ENCODE measurements around the gene NTNG2.

The NTNG2 gene

DNA sequence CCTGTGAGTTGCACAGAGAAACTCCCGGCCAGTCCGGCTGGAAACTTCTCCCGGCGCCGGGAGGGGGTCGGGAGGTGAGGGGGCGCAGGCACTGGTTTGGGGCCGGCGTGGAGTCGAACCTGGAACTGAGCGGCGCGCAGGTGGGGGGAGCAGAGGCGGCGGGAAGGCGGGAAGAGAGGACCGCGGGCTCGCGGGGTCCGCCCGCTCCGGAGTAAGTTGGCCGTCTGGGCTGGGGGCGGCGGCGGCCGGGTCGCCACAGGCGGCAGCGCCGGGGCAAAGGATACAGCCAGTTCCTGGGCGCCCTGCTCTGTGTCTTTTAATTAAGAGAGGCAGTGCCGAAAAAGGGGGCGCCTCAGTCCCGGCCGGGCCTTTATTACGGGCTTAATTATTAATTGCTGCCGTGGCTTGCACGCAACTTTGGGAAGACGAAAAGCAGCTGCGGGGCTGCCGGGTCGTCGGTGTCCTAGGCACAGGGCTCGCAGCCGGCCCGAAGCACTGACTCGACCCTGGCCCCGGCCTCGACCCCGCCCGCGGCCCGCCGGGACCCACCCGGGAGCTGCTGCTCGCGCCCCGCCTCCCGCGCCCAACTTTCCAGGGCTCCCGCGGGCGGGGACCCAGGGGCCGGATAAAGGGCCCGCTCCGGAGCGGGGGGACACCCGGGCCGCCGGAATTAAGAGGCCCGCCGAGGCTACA, 1.1 kb downstream of the NTNG2 start:
- no peak for DNase-seq
- H2AFZ ChIP-seq (ENCODE audit: low read length) = no peak overlapping the region
- TF ChIP-seq EZH2phosphoT487 (IDR thresholded peaks at IDR 0.05; ENCODE audit: low read length) = no peak
- TF ChIP-seq, protein P1, sequence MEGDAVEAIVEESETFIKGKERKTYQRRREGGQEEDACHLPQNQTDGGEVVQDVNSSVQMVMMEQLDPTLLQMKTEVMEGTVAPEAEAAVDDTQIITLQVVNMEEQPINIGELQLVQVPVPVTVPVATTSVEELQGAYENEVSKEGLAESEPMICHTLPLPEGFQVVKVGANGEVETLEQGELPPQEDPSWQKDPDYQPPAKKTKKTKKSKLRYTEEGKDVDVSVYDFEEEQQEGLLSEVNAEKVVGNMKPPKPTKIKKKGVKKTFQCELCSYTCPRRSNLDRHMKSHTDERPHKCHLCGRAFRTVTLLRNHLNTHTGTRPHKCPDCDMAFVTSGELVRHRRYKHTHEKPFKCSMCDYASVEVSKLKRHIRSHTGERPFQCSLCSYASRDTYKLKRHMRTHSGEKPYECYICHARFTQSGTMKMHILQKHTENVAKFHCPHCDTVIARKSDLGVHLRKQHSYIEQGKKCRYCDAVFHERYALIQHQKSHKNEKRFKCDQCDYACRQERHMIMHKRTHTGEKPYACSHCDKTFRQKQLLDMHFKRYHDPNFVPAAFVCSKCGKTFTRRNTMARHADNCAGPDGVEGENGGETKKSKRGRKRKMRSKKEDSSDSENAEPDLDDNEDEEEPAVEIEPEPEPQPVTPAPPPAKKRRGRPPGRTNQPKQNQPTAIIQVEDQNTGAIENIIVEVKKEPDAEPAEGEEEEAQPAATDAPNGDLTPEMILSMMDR (IDR thresholded peaks at IDR 0.05; ENCODE audit: low read length) = no peak
- peak; percentile 69 for TF ChIP-seq EZH2 (optimal IDR thresholded peaks at IDR 0.05; ENCODE audit: low read depth, low read length)

DNA sequence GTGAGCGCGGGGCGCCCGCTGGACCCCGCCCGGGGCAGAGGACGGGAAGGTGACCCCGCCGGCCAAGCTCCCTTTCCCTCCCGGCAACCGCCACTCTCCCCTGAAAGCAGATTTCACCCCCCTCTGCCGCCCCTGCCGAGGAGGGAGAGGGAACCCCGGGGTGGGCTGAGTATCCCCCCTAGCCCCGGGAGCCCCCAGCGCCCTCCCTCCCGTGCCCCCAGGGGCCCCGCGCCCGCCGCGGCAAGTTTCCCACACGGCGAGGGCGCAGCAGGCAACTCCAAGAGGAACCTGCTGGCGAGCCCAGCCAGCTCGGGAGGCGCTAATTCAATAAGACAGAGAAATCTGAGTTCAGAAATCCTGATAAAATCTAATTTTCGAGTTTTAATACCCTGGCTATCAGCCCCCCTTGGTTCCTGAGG, 1.6 kb downstream of the NTNG2 start:
- H3K4me3 ChIP-seq (ENCODE audit: low read length) = no peak overlapping the region
- no peak overlapping the region for H3K4me2 ChIP-seq (ENCODE audit: low read depth, low read length)
- no peaks in the 10 kb centered on the region for H3K9me2 ChIP-seq (replicated peaks; ENCODE audit: insufficient read depth, low read length)
- H3K36me3 ChIP-seq (replicated peaks; ENCODE audit: insufficient read depth, low read length) = no peaks in the 10 kb centered on the region
- H3K9me3 ChIP-seq (replicated peaks; ENCODE audit: insufficient read depth, low read length) = no peaks in the 10 kb centered on the region
- H3K27me3 ChIP-seq (replicated peaks; ENCODE audit: insufficient read depth, low read length) = peaks cover 95% of the 10 kb centered on the region
- no peaks in the 10 kb centered on the region for H4K20me1 ChIP-seq (ENCODE audit: insufficient read depth, low read length)
- no peak for TF ChIP-seq EZH2 (optimal IDR thresholded peaks at IDR 0.05; ENCODE audit: low read depth, low read length)
- TF ChIP-seq, protein P1 (IDR thresholded peaks at IDR 0.05; ENCODE audit: low read length) = no peak
- no peak for TF ChIP-seq EZH2phosphoT487 (IDR thresholded peaks at IDR 0.05; ENCODE audit: low read length)
- H3F3A ChIP-seq (ENCODE audit: insufficient read depth, low read length) = no peaks in the 10 kb centered on the region
- no peaks in the 10 kb centered on the region for H3K79me2 ChIP-seq (ENCODE audit: low read length)
- no peak for DNase-seq
- H3K9ac ChIP-seq (ENCODE audit: low read length) = no peak overlapping the region
- no peak overlapping the region for H2AFZ ChIP-seq (ENCODE audit: low read length)
- no peak overlapping the region for H3K27ac ChIP-seq (ENCODE audit: low read length)
- no peaks in the 10 kb centered on the region for H3K4me1 ChIP-seq (ENCODE audit: low read length)

More for the DNA sequence above, 1.1 kb downstream of the NTNG2 start:
- H3K4me1 ChIP-seq (ENCODE audit: low read length) = no peaks in the 10 kb centered on the region
- H3K4me2 ChIP-seq (ENCODE audit: low read depth, low read length) = peak overlapping the region; percentile 73
- no peaks in the 10 kb centered on the region for H4K20me1 ChIP-seq (ENCODE audit: insufficient read depth, low read length)
- H3K27ac ChIP-seq (ENCODE audit: low read length) = no peak overlapping the region
- H3K4me3 ChIP-seq (ENCODE audit: low read length) = peak overlapping the region; percentile 48
- no peaks in the 10 kb centered on the region for H3K79me2 ChIP-seq (ENCODE audit: low read length)
- H3K36me3 ChIP-seq (replicated peaks; ENCODE audit: insufficient read depth, low read length) = no peaks in the 10 kb centered on the region
- no peak overlapping the region for H3K9ac ChIP-seq (ENCODE audit: low read length)
- H3K27me3 ChIP-seq (replicated peaks; ENCODE audit: insufficient read depth, low read length) = peaks cover 95% of the 10 kb centered on the region
- H3K9me2 ChIP-seq (replicated peaks; ENCODE audit: insufficient read depth, low read length) = no peaks in the 10 kb centered on the region
- H3F3A ChIP-seq (ENCODE audit: insufficient read depth, low read length) = no peaks in the 10 kb centered on the region
- no peaks in the 10 kb centered on the region for H3K9me3 ChIP-seq (replicated peaks; ENCODE audit: insufficient read depth, low read length)

- no peak overlapping the region for H3K4me3 ChIP-seq (ENCODE audit: low read length)
- no peaks in the 10 kb centered on the region for H3K4me1 ChIP-seq (ENCODE audit: low read length)
- H3K27me3 ChIP-seq (replicated peaks; ENCODE audit: insufficient read depth, low read length) = peaks cover 95% of the 10 kb centered on the region
Observed at GRCh38 chr9:132163876-132164603, 2.2 kb downstream of the NTNG2 start.

More at GRCh38 chr9:132163876-132164603, 2.2 kb downstream of the NTNG2 start:
- Histone ChIP-seq H3K9me3 (replicated peaks; ENCODE audit: insufficient read depth, low read length) (no peaks in the 10 kb centered on the region), H3F3A (ENCODE audit: insufficient read depth, low read length) (no peaks in the 10 kb centered on the region), H4K20me1 (ENCODE audit: insufficient read depth, low read length) (no peaks in the 10 kb centered on the region), H2AFZ (ENCODE audit: low read length) (no peak overlapping the region), H3K36me3 (replicated peaks; ENCODE audit: insufficient read depth, low read length) (no peaks in the 10 kb centered on the region), H3K27ac (ENCODE audit: low read length) (no peak overlapping the region), H3K9ac (ENCODE audit: low read length) (no peak overlapping the region), H3K9me2 (replicated peaks; ENCODE audit: insufficient read depth, low read length) (no peaks in the 10 kb centered on the region), H3K4me2 (ENCODE audit: low read depth, low read length) (no peak overlapping the region), H3K79me2 (ENCODE audit: low read length) (no peaks in the 10 kb centered on the region)
- TF ChIP-seq, protein P1 (IDR thresholded peaks at IDR 0.05; ENCODE audit: low read length) = no peak
- TF ChIP-seq EZH2phosphoT487 (IDR thresholded peaks at IDR 0.05; ENCODE audit: low read length) = no peak
- TF ChIP-seq EZH2 (optimal IDR thresholded peaks at IDR 0.05; ENCODE audit: low read depth, low read length) = peak; percentile 47
- no peak for DNase-seq
